NCI-H510A treated with DMSO at 0.1 percent for 48 hours (cell line): ENCODE results near the gene TBC1D22A.

Source experiments
- DNase-seq: peaks from one replicate; lab custom pipeline; 2025; lab: John Stamatoyannopoulos, UW

TBC1D22A gene

GRCh38 chr22:46753360-46753759 lies 9.1 kb upstream of the TBC1D22A start:
- no peak for DNase-seq

GRCh38 chr22:46753761-46754109 lies 8.7 kb upstream of the TBC1D22A start:
- DNase-seq: no peak

- DNase-seq: no peak
These were observed 8.2 kb upstream of the TBC1D22A start for GRCh38 chr22:46754110-46754799.

- no peak for DNase-seq
These were observed 7.6 kb upstream of the TBC1D22A start for GRCh38 chr22:46754826-46755225.

- no peak for DNase-seq
These were observed 6.9 kb upstream of the TBC1D22A start for GRCh38 chr22:46755525-46755924.

GRCh38 chr22:46756097-46756496 lies 6.4 kb upstream of the TBC1D22A start:
- DNase-seq: no peak

- DNase-seq: no peak
These were observed 5.3 kb upstream of the TBC1D22A start for GRCh38 chr22:46757104-46757503.

- DNase-seq: no peak
These were observed 4.3 kb upstream of the TBC1D22A start for GRCh38 chr22:46758121-46758520.

- DNase-seq: peak; percentile 51
These were observed 3.6 kb upstream of the TBC1D22A start for GRCh38 chr22:46758867-46759290.

- no peak for DNase-seq
These were observed 1.4 kb upstream of the TBC1D22A start for GRCh38 chr22:46761017-46761416.

- DNase-seq: no peak
These were observed 762 bp upstream of the TBC1D22A start for GRCh38 chr22:46761539-46762237.

GRCh38 chr22:46763051-46763705 lies 728 bp downstream of the TBC1D22A start:
- no peak for DNase-seq

GRCh38 chr22:46764140-46764680 lies 1.8 kb downstream of the TBC1D22A start:
- no peak for DNase-seq

GRCh38 chr22:46764779-46765485 lies 2.5 kb downstream of the TBC1D22A start:
- no peak for DNase-seq

- DNase-seq: no peak
These were observed 4.2 kb downstream of the TBC1D22A start for GRCh38 chr22:46766611-46767010.

GRCh38 chr22:46767249-46767985 lies 5.0 kb downstream of the TBC1D22A start:
- DNase-seq: peak; percentile 80

GRCh38 chr22:46769191-46769675 lies 6.8 kb downstream of the TBC1D22A start:
- peak; percentile 58 for DNase-seq

GRCh38 chr22:46769706-46770105 lies 7.3 kb downstream of the TBC1D22A start:
- DNase-seq: no peak

GRCh38 chr22:46770151-46770641 lies 7.7 kb downstream of the TBC1D22A start:
- no peak for DNase-seq

- no peak for DNase-seq
These were observed 8.3 kb downstream of the TBC1D22A start for GRCh38 chr22:46770726-46771125.

- no peak for DNase-seq
These were observed 10.6 kb downstream of the TBC1D22A start for GRCh38 chr22:46773076-46773475.
